ENCODE data around the gene ENAM. TPM values are rescaled to one million over a fixed set of nuclear protein-coding genes. Genes with fewer than 3 reads are reported as not detected.
A peak's percentile ranks its signal among the peaks of the same experiment; 100 is the strongest.

ENAM gene, protein sequence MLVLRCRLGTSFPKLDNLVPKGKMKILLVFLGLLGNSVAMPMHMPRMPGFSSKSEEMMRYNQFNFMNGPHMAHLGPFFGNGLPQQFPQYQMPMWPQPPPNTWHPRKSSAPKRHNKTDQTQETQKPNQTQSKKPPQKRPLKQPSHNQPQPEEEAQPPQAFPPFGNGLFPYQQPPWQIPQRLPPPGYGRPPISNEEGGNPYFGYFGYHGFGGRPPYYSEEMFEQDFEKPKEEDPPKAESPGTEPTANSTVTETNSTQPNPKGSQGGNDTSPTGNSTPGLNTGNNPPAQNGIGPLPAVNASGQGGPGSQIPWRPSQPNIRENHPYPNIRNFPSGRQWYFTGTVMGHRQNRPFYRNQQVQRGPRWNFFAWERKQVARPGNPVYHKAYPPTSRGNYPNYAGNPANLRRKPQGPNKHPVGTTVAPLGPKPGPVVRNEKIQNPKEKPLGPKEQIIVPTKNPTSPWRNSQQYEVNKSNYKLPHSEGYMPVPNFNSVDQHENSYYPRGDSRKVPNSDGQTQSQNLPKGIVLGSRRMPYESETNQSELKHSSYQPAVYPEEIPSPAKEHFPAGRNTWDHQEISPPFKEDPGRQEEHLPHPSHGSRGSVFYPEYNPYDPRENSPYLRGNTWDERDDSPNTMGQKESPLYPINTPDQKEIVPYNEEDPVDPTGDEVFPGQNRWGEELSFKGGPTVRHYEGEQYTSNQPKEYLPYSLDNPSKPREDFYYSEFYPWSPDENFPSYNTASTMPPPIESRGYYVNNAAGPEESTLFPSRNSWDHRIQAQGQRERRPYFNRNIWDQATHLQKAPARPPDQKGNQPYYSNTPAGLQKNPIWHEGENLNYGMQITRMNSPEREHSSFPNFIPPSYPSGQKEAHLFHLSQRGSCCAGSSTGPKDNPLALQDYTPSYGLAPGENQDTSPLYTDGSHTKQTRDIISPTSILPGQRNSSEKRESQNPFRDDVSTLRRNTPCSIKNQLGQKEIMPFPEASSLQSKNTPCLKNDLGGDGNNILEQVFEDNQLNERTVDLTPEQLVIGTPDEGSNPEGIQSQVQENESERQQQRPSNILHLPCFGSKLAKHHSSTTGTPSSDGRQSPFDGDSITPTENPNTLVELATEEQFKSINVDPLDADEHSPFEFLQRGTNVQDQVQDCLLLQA
- not detected in 2 replicates for total RNA-seq

DNA sequence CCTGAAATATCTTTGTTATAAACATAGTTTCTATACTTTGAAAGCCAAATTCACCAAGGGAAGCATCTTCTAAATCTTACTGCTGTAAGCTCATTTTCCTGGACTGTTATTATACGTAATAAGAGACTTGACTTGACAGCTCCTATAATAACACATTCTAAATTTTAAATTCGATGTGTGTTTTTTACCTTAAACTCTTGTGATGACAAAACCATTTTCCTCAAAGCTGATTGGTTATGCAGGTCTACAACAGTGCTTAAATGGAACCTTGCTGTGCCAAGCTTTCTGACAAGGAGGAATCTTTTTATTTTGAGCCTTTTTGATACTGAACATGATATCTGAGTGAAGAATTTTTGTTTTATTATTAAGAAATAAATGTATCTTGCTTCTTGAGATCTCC lies at the start of gene ENAM:
Gene ENAM, plus strand, starts transcription at position 301 of the 400 bp plus-strand sequence. CDS start 757 bp downstream, outside the sequence.
- DNase-seq (ENCODE audit: extremely low read depth, low read depth, low spot score): no peak

DNA sequence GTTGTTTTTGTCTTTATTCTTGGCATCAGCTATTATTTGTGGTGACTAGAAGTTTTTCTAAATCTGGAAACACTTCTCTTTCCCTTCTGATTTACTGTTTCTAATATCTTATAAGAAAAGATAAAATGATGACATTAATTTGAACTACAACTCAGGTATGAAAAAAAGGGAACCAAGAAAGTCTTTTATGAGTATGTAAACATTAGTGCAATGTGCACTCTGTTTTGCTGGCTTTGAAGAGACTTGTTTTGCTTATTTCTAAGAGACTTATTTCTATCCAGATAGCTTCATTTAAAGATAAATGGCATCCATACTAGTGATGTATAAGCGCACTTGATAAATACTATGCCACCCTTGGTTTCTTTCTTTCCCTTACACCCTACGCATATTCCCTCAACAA lies 46.6 kb upstream of the ENAM start:
- DNase-seq (ENCODE audit: extremely low read depth, low read depth, low spot score): no peak

DNA sequence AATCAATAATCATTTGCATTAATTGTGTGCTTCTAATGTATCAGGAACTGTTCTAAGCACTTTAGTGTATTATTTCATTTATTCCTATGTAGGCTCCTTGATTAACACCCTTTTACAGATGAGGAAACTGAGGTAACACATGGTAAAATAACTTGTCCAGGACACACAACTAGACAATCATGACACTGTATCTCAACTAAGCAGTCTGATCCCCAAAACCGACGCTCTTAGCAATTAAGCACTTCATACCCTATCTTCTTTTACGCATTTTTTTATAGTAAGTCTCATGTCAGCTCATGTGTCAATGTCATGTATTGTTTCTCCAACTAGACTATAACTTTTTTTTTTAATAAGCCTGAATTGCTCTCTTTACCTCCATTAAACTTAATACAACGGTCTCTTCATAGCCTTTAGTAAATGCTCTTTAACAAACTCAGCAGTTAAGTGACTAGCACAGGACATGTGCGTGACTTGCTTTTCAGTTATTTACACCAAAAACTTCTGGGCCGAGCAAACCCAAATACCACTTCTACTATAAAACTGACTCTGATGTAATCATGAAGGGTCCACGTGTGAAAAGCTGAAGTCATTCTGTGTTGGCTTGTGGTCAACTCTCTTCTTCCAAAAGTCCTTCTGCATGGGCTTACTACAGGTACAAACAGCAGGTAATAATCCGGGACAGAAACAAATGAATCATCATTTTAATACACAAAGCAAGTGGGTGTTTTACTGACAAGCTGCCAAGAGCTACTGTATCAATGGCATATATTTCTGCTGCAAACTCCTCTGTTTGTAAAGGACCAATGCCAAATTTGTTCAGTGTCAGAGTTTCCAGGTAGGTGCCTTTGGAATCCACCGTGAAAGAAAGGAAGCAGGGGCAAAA lies 44.4 kb upstream of the ENAM start:
- no peak for DNase-seq (ENCODE audit: extremely low read depth, low read depth, low spot score)

DNA sequence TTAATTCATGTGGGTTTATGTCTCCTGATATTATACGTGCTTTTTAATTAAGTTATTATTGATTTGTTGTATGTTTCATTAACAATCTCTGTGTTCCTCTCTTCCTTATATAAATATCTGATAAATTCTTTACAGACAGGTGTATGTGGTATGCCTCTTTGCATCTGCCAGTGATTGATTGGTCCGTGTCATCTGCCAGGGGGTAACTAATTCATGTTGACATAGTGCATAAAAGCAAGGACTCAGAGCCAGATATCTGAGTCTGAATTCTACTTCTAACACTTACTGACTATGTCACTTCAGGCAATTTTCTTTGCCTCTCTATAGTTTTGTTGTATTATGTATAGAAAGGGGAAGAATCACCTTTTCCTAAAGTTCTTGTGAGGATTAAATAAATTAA lies 41.7 kb upstream of the ENAM start:
- no peak for DNase-seq (ENCODE audit: extremely low read depth, low read depth, low spot score)

DNA sequence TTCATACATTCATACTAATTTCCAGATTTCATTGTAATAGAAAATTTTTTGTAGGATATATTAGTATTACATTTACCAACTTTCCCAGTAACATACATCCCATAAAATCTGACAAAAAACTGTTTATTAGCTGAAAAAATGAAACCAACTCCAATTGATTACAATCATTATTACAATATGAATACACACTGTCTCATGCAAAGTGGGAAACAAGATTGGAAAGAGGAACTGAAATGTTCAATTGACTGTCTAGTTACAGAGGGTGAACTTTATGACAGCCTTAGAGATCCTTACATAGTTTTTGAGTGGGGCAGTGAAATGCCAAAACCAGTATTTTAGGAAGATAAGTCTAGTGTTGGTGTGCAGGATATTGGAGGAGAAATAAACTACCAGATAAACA lies 38.8 kb upstream of the ENAM start:
- DNase-seq (ENCODE audit: extremely low read depth, low read depth, low spot score): no peak

DNA sequence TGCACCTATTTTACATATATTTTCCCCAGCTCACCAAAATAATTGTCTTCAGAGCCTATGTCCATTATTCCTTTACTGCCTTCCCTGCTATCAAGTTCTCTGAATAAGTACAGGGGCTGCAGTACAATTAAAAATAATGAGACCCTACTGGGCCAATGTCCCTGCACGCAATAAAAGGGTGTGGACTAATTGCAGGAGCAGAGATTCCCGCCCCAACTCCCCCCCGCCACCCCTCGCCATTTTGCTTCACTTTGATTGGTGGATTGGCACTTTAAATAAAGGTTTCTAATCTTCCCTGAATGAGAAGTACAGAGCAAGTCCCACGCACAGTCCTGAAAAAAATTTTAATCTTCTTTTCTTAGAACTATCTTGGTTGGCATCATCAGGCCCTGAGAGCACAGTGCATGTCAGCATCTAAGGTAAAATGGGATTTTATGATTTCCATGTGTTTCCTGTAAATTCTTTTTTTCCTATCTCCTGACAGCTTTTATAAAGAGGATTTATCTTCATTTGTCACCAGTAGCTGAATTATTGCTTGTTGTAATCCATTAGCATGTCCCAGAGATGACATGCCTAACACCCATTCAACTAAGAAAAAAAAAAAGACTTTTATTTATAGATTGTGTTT lies 36.5 kb upstream of the ENAM start, which contains the start of gene AMBN:
Gene AMBN, plus strand, starts transcription at position 302 of the 628 bp plus-strand sequence. Its CDS starts 103 bp downstream, at position 405.
- DNase-seq (ENCODE audit: extremely low read depth, low read depth, low spot score): no peak

DNA sequence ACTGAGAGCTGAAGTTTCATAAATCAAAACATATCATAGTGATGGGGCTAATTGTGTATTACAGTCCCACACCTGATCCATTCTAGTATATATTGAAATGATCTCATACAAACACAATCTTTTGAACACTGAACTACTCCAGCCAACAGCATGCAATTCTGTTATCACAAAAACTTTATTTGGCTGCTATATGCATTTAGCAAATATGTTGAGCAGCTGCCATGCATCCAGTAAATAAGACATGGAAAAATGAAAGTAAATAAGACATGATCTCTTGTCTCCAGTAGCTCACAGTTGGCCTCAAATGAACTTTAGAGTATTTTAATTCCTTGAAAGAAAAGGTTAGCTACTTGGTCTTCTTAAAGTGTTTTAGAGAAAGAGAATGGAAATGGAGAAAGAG lies 34.3 kb upstream of the ENAM start:
- DNase-seq (ENCODE audit: extremely low read depth, low read depth, low spot score): no peak

DNA sequence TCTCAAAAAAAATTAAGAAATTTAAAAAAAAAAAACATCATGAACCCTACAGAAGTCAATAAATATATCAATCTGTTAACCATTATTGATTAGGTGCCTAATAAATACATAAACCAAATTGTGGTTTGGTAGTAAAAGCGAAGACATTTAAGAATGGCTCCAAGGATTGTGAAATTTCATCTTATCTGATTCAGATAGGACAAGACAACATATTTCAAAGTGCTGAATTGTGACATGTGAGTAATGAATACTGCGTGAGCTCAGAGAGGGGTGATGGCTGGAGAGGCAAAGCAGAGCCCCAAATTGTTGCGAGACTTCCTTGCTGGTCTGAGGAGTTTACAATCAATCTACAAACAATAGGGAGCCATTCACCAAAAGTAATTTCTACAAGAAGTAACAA lies 28.2 kb upstream of the ENAM start:
- no peak for DNase-seq (ENCODE audit: extremely low read depth, low read depth, low spot score)

DNA sequence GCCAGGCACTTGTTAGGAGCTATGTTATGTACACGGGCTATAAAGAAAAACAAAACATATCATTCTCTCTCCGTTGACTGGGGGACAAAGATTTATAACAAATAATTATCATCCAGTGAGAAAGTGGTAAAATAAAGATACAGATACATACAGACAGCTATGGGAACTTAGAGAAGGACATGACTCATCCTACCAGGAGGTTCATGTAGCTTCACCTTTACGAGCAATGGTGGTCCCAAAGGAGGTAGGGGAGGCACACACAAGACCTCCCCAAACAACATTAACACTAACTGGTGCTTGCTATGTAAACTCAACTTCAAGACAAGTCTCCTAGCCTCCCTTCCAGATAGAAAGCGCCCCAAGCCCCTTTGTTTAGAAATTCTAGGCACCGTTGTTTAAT lies 27.6 kb upstream of the ENAM start:
- DNase-seq (ENCODE audit: extremely low read depth, low read depth, low spot score): no peak

DNA sequence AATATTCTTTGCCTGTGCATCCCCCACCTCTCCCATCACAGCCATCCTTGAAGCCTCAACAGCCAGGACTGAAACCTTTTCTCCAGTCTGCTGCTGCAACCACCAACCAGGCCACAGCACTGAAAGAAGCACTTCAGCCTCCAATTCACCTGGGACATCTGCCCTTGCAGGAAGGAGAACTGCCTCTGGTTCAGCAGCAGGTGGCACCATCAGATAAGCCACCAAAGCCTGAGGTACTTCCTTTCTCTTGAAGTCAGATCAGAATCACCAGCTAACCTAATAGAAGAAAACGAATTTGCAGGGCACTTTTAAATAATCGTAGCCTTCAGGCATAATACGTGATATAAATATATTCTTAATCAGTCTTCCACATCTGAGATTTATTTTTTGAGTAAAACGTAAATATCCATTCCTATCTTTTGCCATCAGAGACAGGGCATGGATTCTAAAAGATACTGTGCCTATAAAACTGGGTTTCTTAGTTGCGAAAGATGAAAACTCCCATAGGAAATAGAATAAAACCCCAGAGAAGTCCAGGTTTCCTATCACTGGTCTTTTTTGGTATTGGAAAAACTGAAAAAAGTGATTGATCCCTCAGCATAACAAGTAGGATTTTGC lies 27.0 kb upstream of the ENAM start:
- DNase-seq (ENCODE audit: extremely low read depth, low read depth, low spot score): peak; percentile 25

DNA sequence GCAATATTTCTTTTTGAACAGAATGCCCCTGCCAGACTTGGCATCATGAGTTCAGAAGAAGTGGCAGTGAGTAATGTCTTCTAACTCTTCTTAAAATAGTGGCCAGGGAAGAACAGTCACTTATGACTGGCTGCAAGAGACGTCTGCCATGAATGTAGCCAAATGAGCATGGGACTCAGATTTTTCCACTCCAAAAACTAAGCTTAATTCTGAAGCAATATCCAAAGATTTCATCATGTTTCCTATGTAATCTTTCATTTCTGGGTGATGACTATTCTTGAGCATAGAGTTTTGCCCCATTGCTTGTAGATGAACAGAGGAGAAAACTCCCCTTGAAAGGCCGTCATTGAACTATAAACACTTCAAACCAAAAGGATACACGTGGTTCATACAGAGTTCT lies 24.7 kb upstream of the ENAM start:
- no peak for DNase-seq (ENCODE audit: extremely low read depth, low read depth, low spot score)

DNA sequence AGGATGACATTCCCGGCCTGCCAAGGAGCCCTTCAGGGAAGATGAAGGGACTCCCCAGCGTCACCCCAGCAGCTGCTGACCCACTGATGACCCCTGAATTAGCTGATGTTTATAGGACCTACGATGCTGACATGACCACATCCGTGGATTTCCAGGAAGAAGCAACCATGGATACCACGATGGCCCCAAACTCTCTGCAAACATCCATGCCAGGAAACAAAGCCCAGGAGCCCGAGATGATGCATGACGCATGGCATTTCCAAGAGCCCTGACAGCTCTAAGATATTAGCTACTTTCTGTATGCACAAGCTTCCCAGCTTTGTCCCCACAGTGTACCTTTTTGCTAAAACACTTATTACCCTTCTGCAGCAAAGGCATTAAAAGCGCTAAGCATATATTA lies 22.1 kb upstream of the ENAM start:
- no peak for DNase-seq (ENCODE audit: extremely low read depth, low read depth, low spot score)

DNA sequence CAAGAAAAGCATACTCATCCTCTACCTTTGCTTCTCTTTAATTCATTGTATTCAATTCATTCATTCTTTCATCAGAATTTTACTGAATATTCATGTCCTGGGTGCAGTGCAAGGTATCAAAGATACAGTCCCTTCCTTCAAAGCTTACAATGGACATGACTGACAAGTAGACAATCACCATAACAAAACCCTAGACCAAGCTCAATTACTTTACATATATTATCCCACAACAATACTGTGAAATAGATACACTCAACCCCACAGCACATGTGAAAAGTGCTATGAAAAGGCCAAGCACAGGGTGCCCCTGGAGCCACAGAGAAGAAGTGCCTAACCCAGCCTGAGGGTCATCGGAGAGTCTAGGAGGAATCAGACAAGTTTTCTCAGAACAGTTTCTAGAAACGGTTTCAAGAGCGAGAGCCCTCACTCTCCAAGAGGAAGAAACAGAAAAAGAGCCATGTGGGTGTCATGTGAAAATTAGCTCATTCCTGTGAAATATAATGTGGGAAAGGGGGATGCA lies 21.1 kb upstream of the ENAM start:
- no peak for DNase-seq (ENCODE audit: extremely low read depth, low read depth, low spot score)

DNA sequence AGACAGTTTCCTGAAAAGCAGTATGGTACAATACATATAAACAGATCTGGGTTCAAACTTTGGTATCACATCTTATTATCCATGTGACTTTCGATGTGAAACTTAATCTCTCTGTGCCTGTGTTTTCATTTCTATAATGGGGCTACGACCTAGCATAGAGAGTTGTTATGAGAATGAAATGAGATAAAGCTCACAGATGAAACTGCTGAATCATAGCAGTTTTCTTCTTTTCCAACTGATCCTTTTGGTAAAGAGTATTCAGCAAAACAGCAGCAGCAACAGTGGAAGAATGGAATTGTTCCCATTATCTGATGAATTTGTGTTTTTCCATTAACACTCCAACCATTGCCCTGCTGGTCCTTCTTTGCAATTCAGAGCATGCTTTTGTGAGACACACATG lies 20.2 kb upstream of the ENAM start:
- no peak for DNase-seq (ENCODE audit: extremely low read depth, low read depth, low spot score)

DNA sequence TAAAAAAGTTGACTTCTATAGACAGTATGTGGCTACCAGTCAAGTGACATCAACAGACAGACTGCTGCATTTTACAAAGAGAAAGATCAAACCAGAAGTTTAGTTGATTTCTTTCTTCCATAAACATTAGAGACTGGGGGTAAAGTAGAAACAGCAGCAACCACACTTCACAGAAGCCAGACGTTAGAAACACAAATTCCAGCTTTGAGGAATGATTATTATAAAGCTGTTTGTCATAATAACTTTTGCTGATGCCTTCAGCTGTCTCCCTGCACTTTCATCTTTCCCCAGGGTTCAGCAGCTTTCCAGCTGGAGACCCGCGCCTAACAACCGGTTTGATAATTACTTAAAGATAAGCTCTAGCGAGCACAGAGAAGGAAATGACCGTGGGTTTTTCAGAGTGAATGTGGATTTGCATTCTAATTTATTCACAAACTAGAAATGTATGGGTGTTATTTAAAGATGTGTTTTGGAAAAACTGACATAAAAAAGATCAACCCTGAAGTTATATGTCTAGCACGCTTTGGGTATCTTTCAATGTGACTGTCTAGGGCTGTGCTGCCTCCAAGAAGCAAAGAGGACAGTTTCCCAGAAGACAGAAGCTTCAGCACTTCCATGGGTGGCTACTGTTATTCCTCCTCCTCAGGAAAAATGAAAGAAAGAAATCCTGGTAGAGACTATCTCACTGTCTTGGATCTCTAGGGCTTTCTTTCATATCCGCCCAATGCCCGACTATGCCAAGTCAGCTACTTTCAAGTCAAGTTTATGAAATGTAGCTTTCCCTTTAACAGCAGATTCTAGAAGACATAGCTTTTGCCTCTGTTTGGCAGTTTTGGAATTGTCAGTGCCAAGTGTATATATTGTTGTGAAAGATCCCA lies 15.0 kb upstream of the ENAM start:
- DNase-seq (ENCODE audit: extremely low read depth, low read depth, low spot score): no peak

DNA sequence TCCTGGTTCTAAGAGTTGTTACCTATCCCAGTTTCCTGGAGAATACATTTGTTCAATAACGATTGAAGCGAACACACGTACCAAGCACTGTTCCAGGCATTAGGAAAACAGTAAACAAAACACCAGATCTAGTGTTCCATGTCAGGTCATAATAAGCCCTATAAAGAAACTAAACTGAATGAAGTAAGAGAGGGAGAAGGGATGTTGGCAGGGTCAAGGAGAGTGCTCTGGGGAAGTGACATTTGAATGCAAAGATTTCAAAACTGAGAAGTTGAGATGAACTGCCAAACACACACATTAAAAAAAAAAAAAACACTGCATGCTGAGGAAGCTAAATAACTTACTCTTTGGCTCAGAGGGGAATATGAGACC lies 14.4 kb upstream of the ENAM start:
- DNase-seq (ENCODE audit: extremely low read depth, low read depth, low spot score): no peak

DNA sequence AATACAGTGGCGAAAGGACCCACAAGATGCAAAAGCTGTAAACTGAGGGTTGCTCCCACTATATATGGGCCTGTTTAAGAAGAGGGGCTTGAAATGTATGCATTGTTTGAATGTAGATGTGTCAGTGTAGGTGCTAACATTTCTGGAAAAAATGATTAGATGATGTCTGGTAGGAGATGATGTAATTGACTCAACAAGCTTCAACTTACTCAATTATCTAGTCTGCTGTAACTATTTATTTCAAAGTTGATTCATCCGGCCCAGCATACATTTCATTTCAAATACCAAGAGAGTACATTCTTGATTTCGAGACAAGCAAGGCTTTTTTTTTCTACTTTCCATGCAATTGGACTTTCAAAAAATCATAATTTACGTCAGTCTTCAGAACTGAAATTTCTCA lies 9.3 kb upstream of the ENAM start:
- no peak for DNase-seq (ENCODE audit: extremely low read depth, low read depth, low spot score)

DNA sequence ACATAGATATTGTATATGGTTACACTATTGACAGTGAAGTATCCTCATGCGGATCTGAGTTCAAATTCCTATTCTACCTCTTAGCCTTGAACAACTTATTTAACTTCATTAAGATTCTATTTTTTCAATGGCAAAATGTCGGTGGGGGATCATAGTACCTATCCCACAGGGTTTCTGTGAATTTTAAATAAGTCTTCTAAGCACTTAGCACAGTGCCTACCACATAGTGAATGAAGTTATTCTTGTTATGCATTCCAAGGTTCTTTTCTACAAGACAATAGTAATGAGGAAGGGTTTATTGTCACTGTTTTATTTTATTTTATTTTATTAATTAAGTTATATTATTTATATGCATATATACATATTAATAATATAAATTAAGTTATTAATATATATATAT lies 8.8 kb upstream of the ENAM start:
- no peak for DNase-seq (ENCODE audit: extremely low read depth, low read depth, low spot score)
